ENCODE data around the gene ASB3. TPM values are rescaled to one million over a fixed set of nuclear protein-coding genes. Genes with fewer than 3 reads are reported as not detected.
"Not testable (repeated sequence)": the region's sequence is repeated elsewhere in the genome, so short reads cannot be mapped to it uniquely, and the experiment has no call there.

Gene ASB3
- total RNA-seq = 11.4 TPM
- long read RNA-seq, transcript ASB3-201 (10 exons, 2,214 nt) = major isoform, 16 of 29 reads
- long read RNA-seq, partial matches to known transcripts = 2 of 29 reads
- long read RNA-seq, other reads (novel, unspliced or antisense) = 11 of 29 reads

- intact Hi-C loops (cut with micrococcal nuclease) = no loop called here
- H3K36me3 ChIP-seq = peaks cover 8% of the 10 kb centered on the region
- peaks cover 70% of the 10 kb centered on the region for H3K4me1 ChIP-seq
- H3K9me3 ChIP-seq (replicated peaks) = no peaks in the 10 kb centered on the region
- TF ChIP-seq CTCF (IDR thresholded peaks at IDR 0.05; ENCODE audit: borderline replicate concordance) = no peak
- peak; percentile 90 for DNase-seq
- H3K27me3 ChIP-seq (ENCODE audit: low read depth) = no peaks in the 10 kb centered on the region
- peak within 1 kb of the TSS; percentile 92 for H3K4me3 ChIP-seq
- peak within 1 kb of the TSS; percentile 87 for H3K27ac ChIP-seq (replicated peaks)
These were observed at the start of gene ASB3, which contains the start of gene ERLEC1 for GRCh38 chr2:53786705-53787613. TSS of gene ASB3 (minus strand) at chr2:53786953. CDS start at chr2:53765572, 21,381 bp downstream. TSS of gene ERLEC1 (plus strand) at chr2:53787044. CDS start at chr2:53787211, 167 bp downstream.

- Histone ChIP-seq H3K36me3 (peaks cover 14% of the 10 kb centered on the region), H3K4me1 (peaks cover 44% of the 10 kb centered on the region), H3K27ac (replicated peaks) (peak overlapping the region; percentile 74)
- H3K27me3 ChIP-seq (ENCODE audit: low read depth); DNase-seq; intact Hi-C loops (cut with micrococcal nuclease); H3K9me3 ChIP-seq (replicated peaks); H3K4me3 ChIP-seq: not testable (repeated sequence)
These were observed 43.2 kb upstream of the ASB3 start for GRCh38 chr2:53829980-53830290.

- peaks cover 44% of the 10 kb centered on the region for H3K4me1 ChIP-seq
- intact Hi-C loops (cut with micrococcal nuclease) = no loop called here
- no peak for TF ChIP-seq CTCF (IDR thresholded peaks at IDR 0.05; ENCODE audit: borderline replicate concordance)
- DNase-seq = peak; percentile 27
- no peaks in the 10 kb centered on the region for H3K27me3 ChIP-seq (ENCODE audit: low read depth)
- H3K9me3 ChIP-seq (replicated peaks) = peaks cover 6% of the 10 kb centered on the region
- peaks cover 10% of the 10 kb centered on the region for H3K36me3 ChIP-seq
- peak overlapping the region; percentile 74 for H3K27ac ChIP-seq (replicated peaks)
- no peak overlapping the region for H3K4me3 ChIP-seq
These were observed 42.7 kb upstream of the ASB3 start for GRCh38 chr2:53829273-53829979.

- Histone ChIP-seq H3K36me3 (peaks cover 10% of the 10 kb centered on the region), H3K4me3 (no peak overlapping the region), H3K4me1 (peaks cover 44% of the 10 kb centered on the region), H3K9me3 (replicated peaks) (peaks cover 6% of the 10 kb centered on the region), H3K27me3 (ENCODE audit: low read depth) (no peaks in the 10 kb centered on the region), H3K27ac (replicated peaks) (peak overlapping the region; percentile 74)
- intact Hi-C loops (cut with micrococcal nuclease) = no loop called here
- no peak for DNase-seq
- no peak for TF ChIP-seq CTCF (IDR thresholded peaks at IDR 0.05; ENCODE audit: borderline replicate concordance)
These were observed 41.6 kb upstream of the ASB3 start for GRCh38 chr2:53828331-53828730.

- DNase-seq = no peak
These were observed 40.8 kb upstream of the ASB3 start for GRCh38 chr2:53827398-53828175.

More at GRCh38 chr2:53827398-53828175, 40.8 kb upstream of the ASB3 start:
- no peaks in the 10 kb centered on the region for H3K27me3 ChIP-seq (ENCODE audit: low read depth)
- intact Hi-C loops (cut with micrococcal nuclease) = no loop called here
- H3K27ac ChIP-seq (replicated peaks) = peak overlapping the region; percentile 74
- no peak for TF ChIP-seq CTCF (IDR thresholded peaks at IDR 0.05; ENCODE audit: borderline replicate concordance)
- peaks cover 6% of the 10 kb centered on the region for H3K9me3 ChIP-seq (replicated peaks)
- H3K4me3 ChIP-seq = no peak overlapping the region
- H3K4me1 ChIP-seq = peaks cover 44% of the 10 kb centered on the region
- peaks cover 10% of the 10 kb centered on the region for H3K36me3 ChIP-seq
